Measurements from ENCODE around the gene COL11A1. TPM values are rescaled to one million over a fixed set of nuclear protein-coding genes. Genes with fewer than 3 reads are reported as not detected.

Gene COL11A1
- total and polyA plus RNA-seq, 2 of the 4 experiments (the other 2 are of a cell fraction): 4.6 to 5.2 TPM

GRCh38 chr1:103024051-103024450 is 84.3 kb downstream of the COL11A1 start:
- no peak for TF ChIP-seq ELK1 (IDR thresholded peaks at IDR 0.05; ENCODE audit: borderline replicate concordance, low read depth, low read length)
- no peak for TF ChIP-seq CHD1 (IDR thresholded peaks at IDR 0.05; ENCODE audit: low read depth, low read length)
- TF ChIP-seq CEBPB (IDR thresholded peaks at IDR 0.05; ENCODE audit: low read depth, low read length): no peak
- TF ChIP-seq USF2 (IDR thresholded peaks at IDR 0.05; ENCODE audit: low read depth, low read length): no peak
- no peak for TF ChIP-seq SMC3 (IDR thresholded peaks at IDR 0.05; ENCODE audit: low read depth, low read length)
- TF ChIP-seq RFX5 (IDR thresholded peaks at IDR 0.05; ENCODE audit: low read depth, low read length): no peak
- TF ChIP-seq MAFK (IDR thresholded peaks at IDR 0.05; ENCODE audit: low read depth, low read length): no peak
- TF ChIP-seq POLR2A (IDR thresholded peaks at IDR 0.05; ENCODE audit: low read depth, low read length): no peak
- no peak for TF ChIP-seq RCOR1 (IDR thresholded peaks at IDR 0.05; ENCODE audit: insufficient replicate concordance, low read length)
- TF ChIP-seq MXI1 (IDR thresholded peaks at IDR 0.05; ENCODE audit: borderline replicate concordance, low read depth, low read length): no peak
- no peak for TF ChIP-seq RAD21 (IDR thresholded peaks at IDR 0.05; ENCODE audit: low read length)
- TF ChIP-seq CTCF (conservative IDR thresholded peaks at IDR 0.05; ENCODE audit: low read depth, low read length): no peak
- TF ChIP-seq MAZ (IDR thresholded peaks at IDR 0.05; ENCODE audit: borderline replicate concordance, low read depth, low read length): no peak
- TF ChIP-seq NFE2L2 (IDR thresholded peaks at IDR 0.05; ENCODE audit: low read depth, low read length): no peak
- TF ChIP-seq FOS (IDR thresholded peaks at IDR 0.05; ENCODE audit: low read depth, low read length): no peak
- TF ChIP-seq BHLHE40 (IDR thresholded peaks at IDR 0.05; ENCODE audit: low read depth, low read length): no peak
- H4K5ac ChIP-seq (ENCODE audit: low read depth, low read length): no peak overlapping the region
- H3K18ac ChIP-seq (ENCODE audit: low read depth, low read length): no peak overlapping the region
- no peak overlapping the region for H2AFZ ChIP-seq (replicated peaks; ENCODE audit: low read length, poor library complexity)
- no peak overlapping the region for H3K56ac ChIP-seq (ENCODE audit: extremely low read depth, insufficient read depth, low read length)
- ChIA-PET CTCF (no interaction called here), POLR2A (ENCODE audit: unreplicated experiment) (no interaction called here)
- no peak overlapping the region for H3K27ac ChIP-seq (ENCODE audit: insufficient read depth, low read length)
- no CpG with 5 or more reads among the region's 1 CpG for whole genome bisulfite sequencing, 2 experiments (ENCODE audit: extremely low coverage in 2 of 2, insufficient read length in 1 of 2)
- H3K79me1 ChIP-seq (ENCODE audit: low read depth in 1 of 2, low read length in 2 of 2): no peaks in the 10 kb centered on the region
- intact Hi-C loops (cut with micrococcal nuclease): no loop called here
- H4K8ac ChIP-seq (ENCODE audit: low read depth in 2 of 2, low read length in 2 of 2): no peak overlapping the region
- no peak overlapping the region for H3K23ac ChIP-seq (ENCODE audit: low read depth, low read length)
- no peaks in the 10 kb centered on the region for H3K9me1 ChIP-seq (ENCODE audit: insufficient read depth, low read length)
- peak overlapping the region; percentile 65 for H2AK9ac ChIP-seq (replicated peaks; ENCODE audit: low read depth, low read length, poor library complexity)
- no peak overlapping the region for H3K4me2 ChIP-seq (ENCODE audit: low read depth, low read length)
- in situ Hi-C loops (cut with MboI; ENCODE audit: low sequenced_read_pairs): no loop called here
- H3K4me1 ChIP-seq (ENCODE audit: control insufficient read depth, insufficient read depth, low read length): no peaks in the 10 kb centered on the region
- H3K4ac ChIP-seq (ENCODE audit: low read depth, low read length): no peak overlapping the region
- no TSS peak for BruUV-seq (replicated peaks)
- no peak overlapping the region for H2AK5ac ChIP-seq (ENCODE audit: low read depth, low read length)
- H3K9me3 ChIP-seq (ENCODE audit: control insufficient read depth, insufficient read depth, low read length): no peaks in the 10 kb centered on the region
- H4K91ac ChIP-seq (ENCODE audit: insufficient read depth, low read depth, low read length): no peak overlapping the region
- H3K9ac ChIP-seq (ENCODE audit: low read depth, low read length): no peak overlapping the region
- H3K36me3 ChIP-seq (ENCODE audit: control insufficient read depth, insufficient read depth, low read length): no peaks in the 10 kb centered on the region
- no peaks in the 10 kb centered on the region for H3K27me3 ChIP-seq (ENCODE audit: control insufficient read depth, insufficient read depth, low read length)
- H2BK5ac ChIP-seq (ENCODE audit: low read depth, low read length, poor library complexity, severe bottlenecking): no peak overlapping the region
- ATAC-seq (ENCODE audit: low read depth) (no peak), DNase-seq (no peak)
- H3K14ac ChIP-seq (replicated peaks; ENCODE audit: low read depth, low read length): no peak overlapping the region
- no peak overlapping the region for H2BK20ac ChIP-seq (ENCODE audit: low read depth, low read length)
- no peak overlapping the region for H2BK15ac ChIP-seq (ENCODE audit: low read depth, low read length)
- H2BK120ac ChIP-seq (ENCODE audit: low read depth, low read length): no peak overlapping the region
- dilution Hi-C loops (cut with HindIII; ENCODE audit: low sequenced_read_pairs, unreplicated experiment): no loop called here
- no peaks in the 10 kb centered on the region for H4K20me1 ChIP-seq (ENCODE audit: insufficient read depth, low read length)
- no peak overlapping the region for H3K4me3 ChIP-seq (ENCODE audit: insufficient read depth, low read depth, low read length)

All from IMR-90 (cell line).